Measurements from ENCODE around the gene SELENOK. TPM values are rescaled to one million over a fixed set of nuclear protein-coding genes. Genes with fewer than 3 reads are reported as not detected.

Gene SELENOK
- total and polyA plus RNA-seq, 2 of the 13 experiments (the other 11 are each of a cell fraction or from before 2014, with no cell fraction given), result 67.0 to 81.0 TPM

- H3K4me1 ChIP-seq (ENCODE audit: insufficient read depth, low read length), result no peaks in the 10 kb centered on the region
- no peaks in the 10 kb centered on the region for H3K36me3 ChIP-seq (replicated peaks in 1 of 2; ENCODE audit: control insufficient read depth in 1 of 2, insufficient read depth in 2 of 2, low read length in 2 of 2)
- no peaks in the 10 kb centered on the region for H3K79me2 ChIP-seq (ENCODE audit: insufficient read depth, low read length)
- no peak overlapping the region for H3K9ac ChIP-seq (ENCODE audit: insufficient read depth, low read depth, low read length)
- ChIA-PET CTCF (ENCODE audit: low intra/inter-chr PET ratio, low total read pairs) (no interaction called here), POLR2A (no interaction called here)
- DNase-seq (ENCODE audit: low spot score) (no peak), FAIRE-seq (no peak), ATAC-seq (no peak)
- WGBS (ENCODE audit: low lambda C conversion rate), result 12% methylated on average over 1 of the region's 1 CpG
- H4K20me1 ChIP-seq (ENCODE audit: insufficient read depth, low read length), result no peaks in the 10 kb centered on the region
- no peak overlapping the region for H3K27ac ChIP-seq (ENCODE audit: extremely low read length, insufficient read depth, low read length)
- in situ Hi-C loops (cut with HindIII; ENCODE audit: extremely low pct_ligation_motif_present, low pct_unique_long_range_greater_than_20kb) (loop anchor here (10.0 kb wide), 1 partner anchor 438 kb away; no protein-coding TSS in a partner anchor), intact Hi-C loops (cut with micrococcal nuclease; ENCODE audit: unreplicated experiment) (loop anchor here (5.0 kb wide), 1 partner anchor 491 kb away; no protein-coding TSS in a partner anchor)
- TF ChIP-seq MIER2 (CRISPR knock-in tag; IDR thresholded peaks at IDR 0.05) (no peak), TBX3 (IDR thresholded peaks at IDR 0.05; ENCODE audit: borderline replicate concordance) (no peak), MEIS1 (CRISPR knock-in tag; IDR thresholded peaks at IDR 0.05; ENCODE audit: borderline replicate concordance) (no peak), DPF2 (CRISPR knock-in tag; IDR thresholded peaks at IDR 0.05; ENCODE audit: borderline replicate concordance, low read depth) (no peak), DMTF1 (CRISPR knock-in tag; IDR thresholded peaks at IDR 0.05) (no peak), ZNF138 (CRISPR knock-in tag; IDR thresholded peaks at IDR 0.05; ENCODE audit: low read depth) (no peak), PRPF4 (IDR thresholded peaks at IDR 0.05; ENCODE audit: low read depth, low read length, poor library complexity, severe bottlenecking) (no peak), BRD4 (CRISPR knock-in tag; IDR thresholded peaks at IDR 0.05) (no peak), ZNF253 (CRISPR knock-in tag; IDR thresholded peaks at IDR 0.05; ENCODE audit: borderline replicate concordance) (no peak), HINFP (CRISPR knock-in tag; IDR thresholded peaks at IDR 0.05; ENCODE audit: low read depth) (no peak), PAXIP1 (CRISPR knock-in tag; conservative IDR thresholded peaks at IDR 0.05) (no peak), ISL2 (CRISPR knock-in tag; IDR thresholded peaks at IDR 0.05) (no peak), SAP130 (CRISPR knock-in tag; IDR thresholded peaks at IDR 0.05; ENCODE audit: low read depth) (no peak), SMAD3 (CRISPR knock-in tag; IDR thresholded peaks at IDR 0.05) (no peak)
- no peaks in the 10 kb centered on the region; a peak in 1 of 5 replicates for H3K27me3 ChIP-seq (ENCODE audit: control insufficient read depth in 1 of 2, insufficient read depth in 2 of 2, low read length in 2 of 2)
- no peak overlapping the region for H3K4me3 ChIP-seq (replicated peaks in 1 of 3; ENCODE audit: insufficient read depth in 1 of 3, low read depth in 2 of 3, low read length in 3 of 3)
- peaks cover 9% of the 10 kb centered on the region for H3K9me3 ChIP-seq (ENCODE audit: low read length)
- no TSS peak for BruUV-seq (replicated peaks)
- no peak overlapping the region for H3K4me2 ChIP-seq (ENCODE audit: low read depth, low read length)
- H2AFZ ChIP-seq (ENCODE audit: low read length), result no peak overlapping the region
Measured at GRCh38 chr3:53936347-53936746, 44.7 kb upstream of the SELENOK start.
